HG02623 (cell line): ENCODE results near the gene SQOR.

Source experiments
- ATAC-seq: cut with Tn5 transposase; IDR thresholded peaks from one replicate; pipeline ENCODE4 v1.9.1; 2021; ENCODE audit warnings: moderate library complexity; ENCODE audit not compliant: unreplicated experiment

Gene SQOR

GRCh38 chr15:45657764-45658545 is 23.1 kb downstream of the SQOR start:
- no peak for ATAC-seq

DNA sequence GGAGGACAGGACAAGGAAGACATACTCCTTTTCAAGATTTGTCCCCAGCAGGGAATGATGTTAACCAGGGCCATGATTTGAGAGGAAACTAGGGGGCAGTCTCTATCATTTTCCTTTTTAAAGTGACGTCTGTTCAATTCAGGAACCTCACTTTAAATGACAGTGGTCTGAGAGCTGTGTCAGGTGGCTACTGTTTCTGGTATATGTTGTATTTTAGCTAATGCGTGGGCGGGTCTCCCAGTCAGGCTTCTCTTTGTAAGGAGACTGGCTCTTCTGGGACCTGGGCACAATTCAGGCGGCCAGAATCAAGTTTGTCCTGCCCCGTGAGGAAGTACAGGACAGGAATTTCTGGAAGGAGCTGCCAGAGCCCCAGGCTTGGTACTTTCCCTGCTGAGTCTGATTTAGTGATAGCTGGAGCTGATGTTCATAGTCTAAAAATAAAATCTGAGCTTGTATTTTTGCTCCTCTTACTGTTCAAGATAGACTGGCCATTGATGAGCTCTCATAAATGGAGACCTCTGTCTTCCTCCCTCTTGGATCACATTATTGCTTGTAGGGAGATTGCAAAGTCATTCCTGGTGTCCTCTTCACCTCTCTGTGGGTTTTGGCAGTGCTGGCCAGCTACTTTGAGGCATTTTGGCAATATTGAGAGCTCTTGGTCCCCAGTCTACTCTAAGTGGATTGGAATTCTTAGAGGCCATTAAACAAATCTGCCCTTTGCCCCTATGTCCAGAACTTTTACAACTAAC is 25.6 kb downstream of the SQOR start:
- ATAC-seq: no peak

- ATAC-seq: no peak
These were observed 27.5 kb downstream of the SQOR start for GRCh38 chr15:45662375-45662774.

- ATAC-seq: no peak
These were observed 29.6 kb downstream of the SQOR start for GRCh38 chr15:45664451-45664850.

GRCh38 chr15:45665261-45665660 is 30.4 kb downstream of the SQOR start:
- no peak for ATAC-seq

GRCh38 chr15:45666119-45666875 is 31.5 kb downstream of the SQOR start:
- ATAC-seq: no peak

- no peak for ATAC-seq
These were observed 32.2 kb downstream of the SQOR start for GRCh38 chr15:45667002-45667401.

DNA sequence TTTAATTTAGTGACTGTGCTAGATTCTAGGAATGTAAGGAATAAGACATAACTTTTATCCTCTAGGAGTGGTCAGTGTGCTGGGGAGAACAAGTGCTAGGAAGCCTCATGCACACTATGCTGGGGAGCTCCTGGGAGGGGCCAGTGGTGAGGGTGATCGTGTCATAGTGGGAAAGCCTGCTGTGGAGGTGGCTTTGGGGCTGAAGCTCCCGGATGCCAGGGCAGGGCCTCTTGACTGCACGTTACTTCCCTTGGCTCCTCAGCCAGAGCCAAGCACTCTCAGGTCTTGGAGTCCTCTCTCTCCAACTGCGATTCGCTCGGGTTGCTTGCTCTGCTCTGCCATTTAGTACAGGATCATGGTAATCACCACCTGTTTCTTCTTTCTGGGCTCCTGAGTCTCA is 33.6 kb downstream of the SQOR start:
- no peak for ATAC-seq

GRCh38 chr15:45669422-45669821 is 34.6 kb downstream of the SQOR start:
- no peak for ATAC-seq

GRCh38 chr15:45670091-45670490 is 35.3 kb downstream of the SQOR start:
- no peak for ATAC-seq

GRCh38 chr15:45670511-45670910 is 35.7 kb downstream of the SQOR start:
- no peak for ATAC-seq

DNA sequence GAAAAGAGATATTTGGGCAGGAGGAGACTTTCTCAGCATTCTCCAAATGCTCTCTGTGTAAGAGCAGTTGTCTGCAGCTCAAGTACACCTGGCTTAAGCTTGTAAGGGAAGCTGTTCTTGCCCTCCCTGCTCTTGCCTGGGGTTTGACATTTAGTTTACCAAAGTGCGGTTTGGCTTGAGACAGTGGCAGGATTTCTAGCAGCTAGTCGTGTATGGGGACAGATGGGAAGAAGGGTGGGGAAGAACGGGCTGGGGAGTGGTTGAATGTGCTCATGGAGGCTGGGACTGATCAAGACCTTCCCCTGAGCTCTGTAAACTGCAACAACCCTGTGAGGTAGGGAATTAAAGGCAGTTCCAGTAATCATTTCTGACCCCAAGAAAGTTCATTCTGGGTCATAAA is 39.8 kb downstream of the SQOR start:
- ATAC-seq: no peak

- ATAC-seq: no peak
These were observed 43.0 kb downstream of the SQOR start for GRCh38 chr15:45677797-45678196.

DNA sequence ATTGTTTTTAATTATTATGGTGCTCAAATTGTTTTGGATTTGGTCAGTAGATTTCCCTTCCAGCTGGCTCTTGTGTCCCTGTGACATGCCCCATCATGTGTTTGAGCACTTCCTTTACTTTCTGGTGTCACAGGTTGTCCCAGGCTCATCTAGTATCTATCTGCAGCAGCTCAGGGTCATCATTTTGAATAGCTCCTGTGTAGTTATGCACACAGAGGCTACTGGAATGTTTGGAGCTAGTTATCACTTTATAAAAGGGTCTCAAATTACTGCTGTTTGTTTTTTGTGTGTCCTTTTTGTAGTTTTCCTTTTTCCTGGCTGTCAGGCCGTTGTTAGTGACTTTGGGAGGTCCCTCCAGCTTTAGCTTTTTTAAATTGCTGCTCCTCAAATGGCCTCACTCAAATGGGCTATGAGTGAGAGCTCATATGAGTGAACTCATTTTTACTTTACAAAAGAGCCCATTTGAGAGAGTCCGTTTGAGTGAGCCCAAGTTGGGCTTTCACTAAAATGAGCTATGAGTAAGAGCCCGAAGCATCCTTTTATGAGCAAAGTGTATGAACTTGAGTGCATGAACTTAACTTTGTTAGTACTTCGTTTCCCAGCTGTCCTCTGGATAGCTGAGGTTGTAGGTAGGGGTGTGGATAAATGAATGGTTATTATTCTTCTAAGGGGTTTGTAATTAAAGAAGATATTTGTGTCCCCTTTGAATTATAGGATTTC is 43.8 kb downstream of the SQOR start:
- ATAC-seq: no peak

DNA sequence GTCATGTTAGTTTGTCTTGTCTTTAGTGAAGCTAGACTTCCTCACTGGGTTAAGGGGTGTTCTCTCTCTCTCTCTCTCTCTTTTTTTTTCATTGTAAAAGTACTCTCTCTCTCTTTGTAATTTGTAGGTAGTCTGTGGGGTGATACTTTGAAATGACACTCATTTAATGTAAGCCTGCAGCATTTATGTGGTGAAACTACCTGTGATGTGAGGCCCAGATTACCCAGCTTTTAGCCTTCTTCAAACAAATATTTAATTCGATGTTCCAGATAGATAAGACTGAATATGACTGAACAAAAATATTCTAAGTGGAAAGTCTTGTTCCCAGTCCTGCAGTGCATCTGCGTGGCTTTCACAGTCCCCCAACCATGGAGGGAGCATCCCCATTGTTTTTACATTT is 49.7 kb downstream of the SQOR start:
- no peak for ATAC-seq

DNA sequence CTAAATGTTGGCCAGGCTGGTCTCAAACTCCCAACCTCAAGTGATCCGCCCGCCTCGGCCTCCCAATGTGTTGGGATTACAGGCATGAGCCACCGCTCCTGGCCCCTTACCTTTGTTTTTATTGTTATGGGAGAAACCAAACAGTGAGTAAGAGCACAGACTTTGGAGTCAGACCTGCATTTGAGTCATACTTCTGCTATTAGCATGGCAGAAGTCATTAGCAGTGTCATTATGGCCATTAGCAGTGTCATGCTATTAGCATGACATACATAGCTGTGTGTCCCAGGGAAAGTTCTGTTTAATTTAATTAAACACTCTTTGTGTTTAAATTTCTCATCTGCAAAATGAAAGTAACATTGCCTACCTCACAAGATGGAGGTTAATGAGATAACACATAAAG is 54.8 kb downstream of the SQOR start:
- ATAC-seq: no peak

DNA sequence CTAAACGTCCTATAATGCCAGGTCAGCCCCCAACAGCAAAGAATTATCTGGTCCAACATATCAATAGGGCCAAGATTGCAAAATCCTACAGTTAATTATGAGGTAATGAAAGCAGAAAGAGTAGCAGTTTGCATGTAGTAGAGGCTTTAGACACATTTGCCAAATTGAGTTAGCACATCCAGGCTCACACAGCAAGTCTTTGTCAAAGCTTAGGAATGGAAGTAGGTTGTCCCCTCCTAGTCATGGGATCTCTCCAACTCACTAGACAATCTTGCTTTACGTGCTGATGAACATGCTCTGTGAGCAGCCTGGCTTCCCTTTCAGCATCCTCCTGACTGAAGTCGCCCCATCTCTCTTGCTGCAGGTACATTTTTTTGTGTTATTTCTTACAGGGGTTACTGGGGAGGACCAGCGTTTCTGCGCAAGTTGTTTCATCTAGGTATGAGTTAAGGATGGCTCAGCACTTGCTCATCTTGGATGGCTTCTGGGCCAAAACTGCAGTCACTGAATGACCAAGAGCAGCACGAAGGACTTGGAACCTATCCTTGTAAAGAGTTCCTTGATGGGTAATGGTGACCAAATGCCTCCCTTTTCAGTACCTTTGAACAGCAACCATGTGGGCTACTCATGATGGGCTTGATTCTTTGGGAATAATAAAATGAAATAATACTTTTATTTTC is 55.9 kb downstream of the SQOR start:
- ATAC-seq: no peak

- ATAC-seq: no peak
These were observed 66.3 kb downstream of the SQOR start for GRCh38 chr15:45701108-45701507.

GRCh38 chr15:45702041-45702440 is 67.2 kb downstream of the SQOR start:
- ATAC-seq: no peak

DNA sequence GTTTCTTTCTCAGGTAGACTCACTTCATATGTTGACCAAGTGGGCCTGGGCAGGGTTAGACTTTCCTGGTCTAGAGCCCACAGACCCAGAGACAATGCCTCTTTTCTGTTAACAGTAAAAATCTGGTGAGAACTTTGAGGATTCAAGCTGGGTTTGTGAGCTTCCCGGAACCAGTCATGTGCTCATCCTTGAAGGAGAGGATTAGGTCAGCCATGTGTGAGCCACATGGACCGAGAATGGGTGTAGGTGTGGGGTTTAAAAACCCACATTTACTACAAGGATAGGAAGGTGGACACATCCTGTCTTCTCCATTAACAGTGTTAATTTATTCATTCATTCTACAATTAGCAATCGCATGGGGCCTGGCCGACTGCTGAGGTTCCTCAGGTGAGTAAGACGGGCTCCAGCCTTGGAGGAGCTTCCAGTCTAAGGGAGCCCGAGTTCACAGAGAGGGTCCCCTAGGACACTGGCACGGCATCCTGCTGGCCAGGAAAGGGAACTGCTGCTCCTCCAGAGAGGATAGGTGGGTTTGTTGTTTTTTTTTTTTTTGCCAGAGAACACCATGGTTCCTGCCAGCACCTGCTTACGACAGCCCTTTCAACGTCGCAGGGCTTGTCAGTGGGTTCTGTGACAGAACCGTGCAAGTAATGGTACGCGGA is 69.0 kb downstream of the SQOR start:
- ATAC-seq: no peak
